GM13977 (cell line): ENCODE measurements around the gene ABL2.
"Not testable (repeated sequence)": the region's sequence is repeated elsewhere in the genome, so short reads cannot be mapped to it uniquely, and the experiment has no call there.

ENCODE experiments used
- DNase-seq: peaks from one replicate; pipeline ENCODE4 v3.0.0; 2012; ENCODE audit warnings: low spot score
- CTCF ChIP-seq: IDR thresholded peaks from 2 replicates; pipeline ENCODE4 v1.5.1; 2012; ENCODE audit warnings: mild to moderate bottlenecking, control low read depth; ENCODE audit not compliant: insufficient read depth; ENCODE audit errors: extremely low read depth, missing control alignments
- in situ Hi-C: fragments of 300-500 bp; cut with MboI; formaldehyde crosslinking; loops from one replicate; pipeline ENCODE4 v1.12.0; 2022; ENCODE audit warnings: low sequenced_read_pairs, low pct_unique_long_range_greater_than_20kb, mixed read lengths, inconsistent platforms; ENCODE audit not compliant: unreplicated experiment

The ABL2 gene

DNA sequence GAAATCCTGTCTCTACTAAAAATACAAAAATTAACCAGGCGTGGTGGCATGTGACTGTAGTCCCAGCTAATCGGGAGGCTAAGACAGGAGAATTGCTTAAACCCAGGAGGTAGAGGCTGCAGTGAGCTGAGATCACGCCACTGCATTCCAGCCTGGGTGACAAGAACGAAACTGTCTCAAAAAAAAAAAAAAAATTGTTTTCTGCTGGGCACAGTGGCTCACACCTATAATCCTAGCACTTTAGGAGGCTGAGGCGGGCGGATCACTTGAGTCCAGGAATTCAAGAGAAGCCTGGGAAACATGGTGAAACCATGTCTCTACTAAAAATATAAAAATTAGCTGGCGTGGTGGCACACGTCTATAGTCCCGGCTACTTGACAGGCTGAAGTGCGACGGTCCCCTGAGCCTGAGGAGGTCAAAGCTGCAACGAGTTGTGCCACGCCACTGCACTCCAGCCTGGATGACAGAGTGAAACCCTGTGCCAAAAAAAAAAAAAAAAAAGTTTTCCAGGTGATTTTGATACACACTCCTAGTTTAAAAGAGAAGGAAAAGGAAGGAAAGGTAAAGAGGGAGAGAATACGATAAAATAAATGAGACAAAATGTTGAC lies 31.7 kb downstream of the ABL2 start:
- DNase-seq, result no peak
- no peak for TF ChIP-seq CTCF
- in situ Hi-C loops, result no loop called here

GRCh38 chr1:179195857-179196256 lies 33.6 kb downstream of the ABL2 start:
- in situ Hi-C loops, DNase-seq: not testable (repeated sequence)

DNA sequence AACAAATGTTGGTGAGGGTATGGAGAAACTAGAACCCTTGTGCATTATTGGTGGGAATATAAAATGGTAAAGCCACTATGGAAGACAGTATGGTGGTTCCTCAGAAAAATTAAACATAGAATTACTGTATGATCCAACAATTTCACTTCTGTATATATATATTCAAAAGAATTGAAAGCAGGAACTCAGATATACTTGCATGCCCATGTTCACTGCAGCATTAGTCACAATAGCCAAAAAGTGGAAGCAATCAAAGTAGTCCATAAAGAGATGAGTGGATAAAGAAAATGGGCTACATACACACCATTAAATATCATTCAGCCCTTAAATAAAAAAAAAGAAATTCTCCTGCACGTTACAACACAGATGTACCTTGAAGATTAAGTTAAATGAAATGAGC lies 34.1 kb downstream of the ABL2 start:
- in situ Hi-C loops, result no loop called here
- no peak for TF ChIP-seq CTCF
- no peak for DNase-seq

GRCh38 chr1:179194068-179194537 lies 35.4 kb downstream of the ABL2 start:
- no peak for TF ChIP-seq CTCF
- in situ Hi-C loops, result no loop called here
- no peak for DNase-seq

DNA sequence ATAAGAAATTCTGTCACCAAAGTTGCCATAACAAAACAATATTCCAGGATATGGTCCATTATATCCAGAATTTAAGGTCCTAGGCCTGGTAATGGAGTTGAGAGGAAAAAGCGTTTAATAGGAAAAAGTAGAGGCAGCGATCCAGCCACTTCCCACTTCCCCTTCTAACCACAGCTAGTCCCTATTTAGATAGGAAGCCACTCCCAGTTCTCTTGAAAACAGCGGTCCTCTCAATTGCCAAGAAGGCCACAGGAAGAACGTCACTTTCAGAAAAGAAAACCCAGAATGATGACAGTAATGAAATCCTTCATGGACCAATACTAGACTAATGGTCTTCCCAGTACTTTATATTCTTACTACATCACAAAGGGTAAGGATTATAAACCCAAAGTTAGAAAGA lies 38.6 kb downstream of the ABL2 start:
- in situ Hi-C loops, result no loop called here
- no peak for DNase-seq

DNA sequence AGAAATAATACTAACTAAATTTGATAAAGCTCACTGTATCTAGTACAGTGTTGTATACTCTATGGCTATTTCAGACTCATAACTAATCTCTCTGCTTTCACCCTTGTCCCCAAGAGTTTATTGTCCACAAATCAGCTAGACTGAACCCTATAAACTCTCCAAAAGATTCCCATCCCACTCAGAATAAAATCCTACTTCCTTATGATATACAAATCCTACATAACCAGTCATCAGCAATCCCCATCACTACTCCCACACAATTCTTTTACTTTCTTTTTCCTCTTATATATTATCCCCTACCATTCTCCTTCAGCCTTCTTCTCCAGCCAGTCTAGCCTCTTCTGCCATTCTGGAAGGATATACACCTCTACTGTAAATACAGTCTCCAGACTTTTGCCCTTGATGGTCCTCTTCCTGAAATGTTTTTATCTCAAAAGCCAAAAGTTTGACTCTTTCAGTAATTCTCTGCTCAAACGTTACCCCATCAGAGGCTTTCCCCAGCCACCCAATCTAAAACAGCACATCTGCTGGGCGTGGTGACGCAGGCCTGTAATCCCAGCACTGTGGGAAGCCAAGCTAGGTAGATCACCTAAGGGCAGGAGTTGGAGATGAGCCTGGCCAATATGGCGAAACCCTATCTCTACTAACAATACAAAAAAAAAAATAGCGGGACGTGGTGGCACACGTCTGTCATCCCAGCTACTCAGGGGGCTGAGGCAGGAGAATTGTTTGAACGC lies 41.6 kb downstream of the ABL2 start:
- TF ChIP-seq CTCF, result no peak
- in situ Hi-C loops, result no loop called here
- no peak for DNase-seq

More for the DNA sequence above, 38.6 kb downstream of the ABL2 start:
- no peak for TF ChIP-seq CTCF

- in situ Hi-C loops, result no loop called here
- TF ChIP-seq CTCF, result no peak
- no peak for DNase-seq
Observed at GRCh38 chr1:179187043-179187442, 42.4 kb downstream of the ABL2 start.
